H1 (cell line): ENCODE results near the gene ARMC9. TPM values are rescaled to one million over a fixed set of nuclear protein-coding genes. Genes with fewer than 3 reads are reported as not detected.

Experiments
- CTCF ChIA-PET: fragments of 300-600 bp; sonication (Branson Sonifier 250); formaldehyde crosslinking; loops from one replicate; lab custom pipeline; 2021; ENCODE audit not compliant: partially characterized antibody; lab: Charles Lee
- POLR2A ChIA-PET: fragments of 300-600 bp; sonication (Branson Sonifier 250); formaldehyde crosslinking; loops from one replicate; lab custom pipeline; 2021; ENCODE audit warnings: inconsistent platforms; ENCODE audit not compliant: partially characterized antibody; lab: Charles Lee
- DNase-seq, 2 experiments: peaks; one replicate each; pipeline versions ENCODE4 v3.0.0 to v3.0.0-alpha.2; 2010 to 2022; ENCODE audit warnings: low spot score in 2 of 2, low read depth in 1 of 2, mixed read lengths in 1 of 2
- FAIRE-seq: peaks from 2 replicates; lab custom pipeline; 2011; peaks lifted over from hg19 to GRCh38; lab: Jason Lieb, UNC
- H2AFZ ChIP-seq: 2 replicates; pipeline ENCODE4 v1.8.1; 2012; ENCODE audit warnings: low read length, inconsistent platforms
- H2AK5ac ChIP-seq: 2 replicates; pipeline ENCODE4 v1.6.1; 2013; ENCODE audit warnings: low read depth, low read length
- H2BK120ac ChIP-seq: replicated peaks from 2 replicates; pipeline ENCODE3; 2013; ENCODE audit warnings: low read depth, low read length, inconsistent platforms
- H2BK12ac ChIP-seq: 2 replicates; pipeline ENCODE4 v1.6.1; 2013; ENCODE audit warnings: low read depth, low read length
- H2BK15ac ChIP-seq: 2 replicates; pipeline ENCODE4 v1.6.1; 2013; ENCODE audit warnings: low read length
- H2BK20ac ChIP-seq: 2 replicates; pipeline ENCODE4 v1.6.1; 2013; ENCODE audit warnings: low read length
- H2BK5ac ChIP-seq: 2 replicates; pipeline ENCODE4 v1.6.1; 2013; ENCODE audit warnings: low read depth, low read length
- H3K14ac ChIP-seq: 2 replicates; pipeline ENCODE4 v1.6.1; 2013; ENCODE audit warnings: inconsistent platforms; ENCODE audit not compliant: insufficient read length
- H3K18ac ChIP-seq: 2 replicates; pipeline ENCODE4 v1.6.1; 2013; ENCODE audit warnings: low read length; ENCODE audit errors: extremely low read depth
- H3K23ac ChIP-seq: 2 replicates; pipeline ENCODE4 v1.6.1; 2013; ENCODE audit warnings: inconsistent platforms; ENCODE audit not compliant: insufficient read length
- H3K23me2 ChIP-seq: 2 replicates; pipeline ENCODE4 v1.6.1; 2013; ENCODE audit warnings: low read depth, low read length
- H3K27ac ChIP-seq: 2 replicates; pipeline ENCODE4 v1.6.1; 2011; ENCODE audit warnings: low read depth, low read length, inconsistent platforms
- H3K27me3 ChIP-seq, 4 experiments: replicated peaks in 1 of 4; 1 replicate in 1 of 4; 2 replicates in 3 of 4; pipeline versions ENCODE4 v1.6.1 to v1.8.1; 2011 to 2013; ENCODE audit warnings: low read length in 3 of 4, mild to moderate bottlenecking in 3 of 4, inconsistent platforms in 2 of 4, mixed read lengths in 2 of 4, moderate library complexity in 1 of 4; ENCODE audit not compliant: control insufficient read depth in 3 of 4, insufficient read depth in 3 of 4; ENCODE audit errors: extremely low read depth in 1 of 4
- H3K36me3 ChIP-seq, 4 experiments: 2 replicates each; pipeline versions ENCODE4 v1.6.1 to v1.8.1; 2011 to 2013; ENCODE audit warnings: mild to moderate bottlenecking in 4 of 4, low read length in 3 of 4, moderate library complexity in 2 of 4, control low read depth in 1 of 4, inconsistent platforms in 1 of 4; ENCODE audit not compliant: insufficient read depth in 4 of 4, control insufficient read depth in 2 of 4
- H3K4ac ChIP-seq: replicated peaks from 2 replicates; pipeline ENCODE3; 2013; ENCODE audit warnings: low read length, low read depth, mixed read lengths, inconsistent platforms; ENCODE audit not compliant: insufficient read length
- H3K4me1 ChIP-seq, 4 experiments: replicated peaks in 1 of 4; 1 replicate in 1 of 4; 2 replicates in 3 of 4; pipeline versions ENCODE4 v1.6.1 to v1.8.1; 2011 to 2013; ENCODE audit warnings: low read length in 3 of 4, inconsistent platforms in 2 of 4, mixed read lengths in 1 of 4; ENCODE audit not compliant: insufficient read depth in 4 of 4, control insufficient read depth in 3 of 4
- H3K4me2 ChIP-seq, 2 experiments: 2 replicates each; pipeline versions ENCODE4 v1.6.1 to v1.8.1; 2011 to 2013; ENCODE audit warnings: low read depth in 2 of 2, low read length in 2 of 2, control low read depth in 1 of 2, inconsistent platforms in 1 of 2, mild to moderate bottlenecking in 1 of 2; ENCODE audit not compliant: insufficient read depth in 1 of 2
- H3K4me3 ChIP-seq, 4 experiments: fragments of 200-600, 300-600 bp in 1 of 4; sonication (generic), shearing (Covaris generic), sonication (Bioruptor Twin) in 1 of 4; 2 replicates each; pipeline versions ENCODE4 v1.5.1 to v1.8.1; 2011 to 2016; ENCODE audit warnings: low read length in 4 of 4, low read depth in 3 of 4, control low read depth in 2 of 4, inconsistent platforms in 2 of 4, mild to moderate bottlenecking in 2 of 4, mixed read lengths in 1 of 4, moderate library complexity in 1 of 4; ENCODE audit not compliant: insufficient read depth in 2 of 4; ENCODE audit errors: extremely low read depth in 1 of 4
- H3K56ac ChIP-seq: replicated peaks from 2 replicates; pipeline ENCODE3; 2013; ENCODE audit warnings: low read depth, mild to moderate bottlenecking, mixed read lengths, low read length, inconsistent platforms; ENCODE audit not compliant: insufficient read length
- H3K79me1 ChIP-seq: 2 replicates; pipeline ENCODE4 v1.6.1; 2013; ENCODE audit warnings: low read depth, low read length, control low read depth
- H3K79me2 ChIP-seq, 2 experiments: 2 replicates each; pipeline versions ENCODE4 v1.6.1 to v1.8.1; 2012 to 2013; ENCODE audit warnings: low read length in 2 of 2, mild to moderate bottlenecking in 2 of 2, inconsistent platforms in 1 of 2; ENCODE audit not compliant: insufficient read depth in 2 of 2, control insufficient read depth in 1 of 2
- H3K9ac ChIP-seq, 4 experiments: replicated peaks in 1 of 4; 1 replicate in 1 of 4; 2 replicates in 3 of 4; pipeline versions ENCODE4 v1.6.1 to v1.8.1; 2011 to 2013; ENCODE audit warnings: low read depth in 3 of 4, low read length in 3 of 4, control low read depth in 2 of 4, mild to moderate bottlenecking in 2 of 4, moderate library complexity in 2 of 4, inconsistent platforms in 1 of 4; ENCODE audit errors: extremely low read depth in 1 of 4
- H3K9me3 ChIP-seq, 2 experiments: 2 replicates each; pipeline versions ENCODE4 v1.6.1 to v1.8.1; 2012 to 2013; ENCODE audit warnings: mild to moderate bottlenecking in 2 of 2, moderate library complexity in 2 of 2, control low read depth in 1 of 2, inconsistent platforms in 1 of 2, low read depth in 1 of 2, low read length in 1 of 2, mixed read lengths in 1 of 2; ENCODE audit not compliant: insufficient read depth in 2 of 2
- H4K20me1 ChIP-seq, 2 experiments: replicated peaks in 1 of 2; 2 replicates each; pipeline versions ENCODE3 to v1.8.1; 2011 to 2013; ENCODE audit warnings: inconsistent platforms in 2 of 2, low read length in 2 of 2, mild to moderate bottlenecking in 1 of 2; ENCODE audit not compliant: insufficient read depth in 2 of 2, control insufficient read depth in 1 of 2
- H4K5ac ChIP-seq: 2 replicates; pipeline ENCODE4 v1.6.1; 2013; ENCODE audit warnings: low read length, low read depth, mixed read lengths, inconsistent platforms; ENCODE audit not compliant: insufficient read length
- H4K8ac ChIP-seq: 2 replicates; pipeline ENCODE4 v1.8.0; 2013; ENCODE audit warnings: mild to moderate bottlenecking, moderate library complexity, low read length, inconsistent platforms; ENCODE audit not compliant: insufficient read depth; ENCODE audit errors: extremely low read depth
- H4K91ac ChIP-seq: replicated peaks from 2 replicates; pipeline ENCODE3; 2013; ENCODE audit warnings: low read length, mixed read lengths, inconsistent platforms; ENCODE audit not compliant: insufficient read length
- EZH2 ChIP-seq: fragments of 200-600 bp; sonication (generic); IDR thresholded peaks from 2 replicates; pipeline ENCODE4 v1.7.1; 2012; ENCODE audit warnings: low read depth, mild to moderate bottlenecking, moderate library complexity, low read length, inconsistent platforms; ENCODE audit not compliant: severe bottlenecking
- GTF2F1 ChIP-seq: IDR thresholded peaks from 2 replicates; pipeline ENCODE4 v1.6.1; 2012; ENCODE audit warnings: low read depth, low read length, improper control_type of control experiment, borderline replicate concordance
- JUND ChIP-seq: IDR thresholded peaks from 2 replicates; pipeline ENCODE4 v1.6.1; 2011; ENCODE audit warnings: mild to moderate bottlenecking, improper control_type of control experiment, low read length
- RBBP5 ChIP-seq: IDR thresholded peaks from 2 replicates; pipeline ENCODE4 v1.7.1; 2012; ENCODE audit warnings: low read depth, mild to moderate bottlenecking, inconsistent platforms, low read length, moderate library complexity, borderline replicate concordance
- RXRA ChIP-seq: IDR thresholded peaks from 2 replicates; pipeline ENCODE4 v1.6.1; 2011; ENCODE audit warnings: low read depth, mild to moderate bottlenecking, low read length, moderate library complexity; ENCODE audit not compliant: insufficient read depth
- TBP ChIP-seq: IDR thresholded peaks from 2 replicates; pipeline ENCODE4 v1.6.1; 2011; ENCODE audit warnings: low read depth, low read length, improper control_type of control experiment
- TEAD4 ChIP-seq: IDR thresholded peaks from 2 replicates; pipeline ENCODE4 v1.6.1; 2012; ENCODE audit warnings: low read depth, low read length, inconsistent platforms, mixed read lengths
- YY1 ChIP-seq: IDR thresholded peaks from 2 replicates; pipeline ENCODE4 v1.6.1; 2011; ENCODE audit warnings: low read depth, mild to moderate bottlenecking, low read length
- WGBS, 2 experiments: shearing (Covaris generic) in 1 of 2; methylation state at CpG; one replicate each; pipeline versions ENCODE4 v1.1.6 to v1.1.7; 2013 to 2015; ENCODE audit warnings: low lambda C conversion rate in 2 of 2, mixed read lengths in 2 of 2, inconsistent platforms in 1 of 2, low coverage in 1 of 2, missing lambda C conversion rate in 1 of 2; ENCODE audit not compliant: insufficient replicate concordance in 2 of 2, insufficient coverage in 1 of 2, insufficient read length in 1 of 2; ENCODE audit errors: extremely low coverage in 1 of 2, missing lambda C conversion rate in 1 of 2; 5-methylcytosine and 5-hydroxymethylcytosine counted together
- polyA plus RNA-seq, 7 experiments: library from polyadenylated mRNA; depleted of rRNA in 3 of 7; stranded (reverse) in 5 of 7; unstranded in 2 of 7; fragments of >200 nt in 5 of 7; fragments of 200-250 nt in 2 of 7; gene quantifications; 1 replicate in 5 of 7; 2 replicates in 1 of 7; 4 replicates in 1 of 7; pipeline versions ENCODE4 v1.2.1 to v1.2.3, GENCODE V29; 2011 to 2013; ENCODE audit warnings: missing spikeins in 2 of 7, mixed read lengths in 2 of 7
- total RNA-seq: library from RNA; stranded (reverse); fragmentation: NEBNext Ultra II Directional; extraction: Animal tissue kit (Norgen Biotek cat#: 25700); gene quantifications from 2 replicates; pipeline ENCODE4 v1.2.1, GENCODE V29; 2021

The ARMC9 gene
- total and polyA plus RNA-seq, 2 of the 8 experiments (the other 6 are each of a cell fraction or from before 2014, with no cell fraction given), result 23.2 to 36.1 TPM

- Histone ChIP-seq H4K8ac (peak overlapping the region; percentile 4; the same call in 1 of the 2 replicates), H3K23ac (no peak overlapping the region), H3K4ac (peak overlapping the region; percentile 82), H3K56ac (peak overlapping the region; percentile 50), H4K20me1 (no peaks in the 10 kb centered on the region), H3K23me2 (peaks cover 8% of the 10 kb centered on the region; the same call in 1 of the 2 replicates), H3K4me1 (peaks cover 4 to 22% (median 13%) of the 10 kb centered on the region in 4 experiments), H3K79me1 (no peaks in the 10 kb centered on the region), H3K36me3 (no peaks in the 10 kb centered on the region)
- no peak for DNase-seq
- TF ChIP-seq JUND (no peak), TEAD4 (peak; percentile 79), TBP (no peak), RXRA (no peak), RBBP5 (no peak), EZH2 (no peak), GTF2F1 (no peak), YY1 (peak; percentile 37; the same call in 1 of the 2 replicates)
- TF ChIP-seq, all 59 proteins: peak for 2
- H3K9ac ChIP-seq, result no peak overlapping the region
- peak overlapping the region; percentile 43 for H4K5ac ChIP-seq
- H3K4me2 ChIP-seq, result peak overlapping the region; percentile 11 to 31; a peak in 1 of 4 replicates
- peak overlapping the region; percentile 97 for H2AK5ac ChIP-seq
- H2BK20ac ChIP-seq, result peak overlapping the region; percentile 100
- peak overlapping the region; percentile 99; the same call in 1 of the 2 replicates for H2BK5ac ChIP-seq
- H3K79me2 ChIP-seq, result no peaks in the 10 kb centered on the region
- peak overlapping the region; percentile 99 for H3K18ac ChIP-seq
- H2BK120ac ChIP-seq, result peak overlapping the region; percentile 76
- H2BK15ac ChIP-seq, result peak overlapping the region; percentile 95
- no peak for FAIRE-seq
- H3K27me3 ChIP-seq, result no peaks in the 10 kb centered on the region; a peak in 2 of 7 replicates
- H2BK12ac ChIP-seq, result peak overlapping the region; percentile 99
- H3K27ac ChIP-seq, result peak overlapping the region; percentile 75; the same call in 1 of the 2 replicates
- H3K14ac ChIP-seq, result no peak overlapping the region
- no peak overlapping the region; a peak in 1 of 8 replicates for H3K4me3 ChIP-seq
- ChIA-PET POLR2A (interaction anchor here (0.6 to 2.6 kb wide), 7 partner anchors 8 to 88 kb away, joined by 3 to 15 read pairs (median 3); partner anchors contain the start of gene NCL), CTCF (interaction anchor here (0.9 to 26.8 kb wide), 9 partner anchors 9 to 149 kb away, joined by 3 to 617 read pairs (median 3); partner anchors contain the start of gene B3GNT7)
- H4K91ac ChIP-seq, result peak overlapping the region; percentile 96
- H3K9me3 ChIP-seq, result no peaks in the 10 kb centered on the region
- no peak overlapping the region for H2AFZ ChIP-seq
- 33% methylated on average over 8 of the region's 8 CpGs; no CpG with 5 or more reads in 1 of the 2 experiments for WGBS, 2 experiments
Measured at GRCh38 chr2:231376857-231377256, 178.4 kb downstream of the ARMC9 start.
